A549 (cell line): ENCODE measurements around the gene PIK3CD. TPM values are rescaled to one million over a fixed set of nuclear protein-coding genes. Genes with fewer than 3 reads are reported as not detected.

Experiments
- ATAC-seq, 2 experiments: fragments of 200-7000 bp in 1 of 2; fragments of >200 bp in 1 of 2; cut with Nextera tagmentation in 1 of 2; cut with Tn5 transposase in 1 of 2; 3 replicates each; pipeline versions ENCODE4 v1.8.0 to v1.9.1; 2018 to 2020; ENCODE audit warnings: mild to moderate bottlenecking in 1 of 2, moderate library complexity in 1 of 2
- CTCF ChIA-PET: fragments of 300-600 bp; sonication (Branson Sonifier 250); formaldehyde crosslinking; extraction: SDS; loops from one replicate; lab custom pipeline; 2021; ENCODE audit warnings: antibody characterized with exemption, inconsistent platforms; lab: Yijun Ruan, JAX
- POLR2A ChIA-PET: fragments of 350-600 bp; formaldehyde crosslinking; extraction: SDS; loops from one replicate; lab custom pipeline; 2021; ENCODE audit warnings: antibody characterized with exemption, inconsistent platforms; lab: Yijun Ruan, JAX
- DNase-seq, 2 experiments: peaks; one replicate each; pipeline versions ENCODE4 v3.0.0 to v3.0.0-alpha.2; 2011 to 2016; ENCODE audit warnings: low read depth in 1 of 2, low spot score in 1 of 2
- FAIRE-seq: peaks from 2 replicates; lab custom pipeline; 2011; peaks lifted over from hg19 to GRCh38; lab: Jason Lieb, UNC
- H3K27ac ChIP-seq, 2 experiments: fragments of >200 bp; sonication (Bioruptor Twin); formaldehyde crosslinking; 3 replicates each; pipeline ENCODE4 v1.5.1; 2016 to 2017
- H3K4me1 ChIP-seq: fragments of >200 bp; sonication (Bioruptor Twin); formaldehyde crosslinking; 3 replicates; pipeline ENCODE4 v1.6.1; 2016
- H3K4me2 ChIP-seq: fragments of >200 bp; sonication (Bioruptor Twin); formaldehyde crosslinking; 3 replicates; pipeline ENCODE4 v1.6.1; 2016
- H3K4me3 ChIP-seq: fragments of >200 bp; sonication (Bioruptor Twin); formaldehyde crosslinking; 3 replicates; pipeline ENCODE4 v1.5.1; 2016
- H3K9me3 ChIP-seq: fragments of >200 bp; sonication (Bioruptor Twin); formaldehyde crosslinking; 3 replicates; pipeline ENCODE4 v1.6.1; 2016
- BHLHE40 ChIP-seq: IDR thresholded peaks from 2 replicates; pipeline ENCODE4 v1.6.1; 2012; ENCODE audit warnings: low read depth, low read length, inconsistent platforms
- CBX8 ChIP-seq: fragments of 200-600 bp; sonication (generic); IDR thresholded peaks from 2 replicates; pipeline ENCODE4 v1.6.1; 2016
- CEBPB ChIP-seq, 2 experiments: fragments of >200 bp in 1 of 2; sonication (Bioruptor Twin) in 1 of 2; formaldehyde crosslinking in 1 of 2; IDR thresholded peaks; 2 replicates each; pipeline ENCODE4 v1.6.1; 2012 to 2016
- EHMT2 ChIP-seq: fragments of 200-600 bp; sonication (generic); IDR thresholded peaks from 2 replicates; pipeline ENCODE4 v1.6.1; 2016; ENCODE audit warnings: antibody characterized with exemption, low read depth, mild to moderate bottlenecking, moderate library complexity
- EP300 ChIP-seq, 2 experiments: fragments of >200 bp; sonication (Bioruptor Twin); formaldehyde crosslinking; IDR thresholded peaks; 2 replicates in 1 of 2; 3 replicates in 1 of 2; pipeline ENCODE4 v1.6.1; 2016 to 2017
- FOSB ChIP-seq: fragments of 250-450 bp; sonication (Bioruptor Pico); IDR thresholded peaks from 2 replicates; pipeline ENCODE4 v1.5.0; 2020; ENCODE audit warnings: mild to moderate bottlenecking, moderate library complexity
- FOXS1 ChIP-seq: fragments of 250-450 bp; sonication (Bioruptor Pico); IDR thresholded peaks from 2 replicates; pipeline ENCODE4 v1.5.0; 2020; ENCODE audit warnings: mild to moderate bottlenecking, moderate library complexity
- GATA3 ChIP-seq: IDR thresholded peaks from 2 replicates; pipeline ENCODE4 v1.6.1; 2012; ENCODE audit warnings: borderline replicate concordance
- HOXA7 ChIP-seq: fragments of 250-450 bp; sonication (Bioruptor Pico); IDR thresholded peaks from 2 replicates; pipeline ENCODE4 v1.5.0; 2020; ENCODE audit warnings: mild to moderate bottlenecking, moderate library complexity
- JUNB ChIP-seq: fragments of >200 bp; sonication (Bioruptor Twin); formaldehyde crosslinking; IDR thresholded peaks from 2 replicates; pipeline ENCODE4 v1.6.1; 2016
- KDM5A ChIP-seq: fragments of 200-600 bp; sonication (generic); IDR thresholded peaks from 2 replicates; pipeline ENCODE4 v1.6.1; 2016; ENCODE audit warnings: antibody characterized with exemption, mild to moderate bottlenecking
- MAFK ChIP-seq: fragments of 450-650 bp; IDR thresholded peaks from 2 replicates; pipeline ENCODE4 v1.6.1; 2014; ENCODE audit not compliant: partially characterized antibody
- NPAS2 ChIP-seq: fragments of 250-450 bp; sonication (Bioruptor Pico); IDR thresholded peaks from 2 replicates; pipeline ENCODE4 v1.8.0; 2022; ENCODE audit warnings: mild to moderate bottlenecking, moderate library complexity, borderline replicate concordance
- NR3C1 ChIP-seq: fragments of >200 bp; sonication (Bioruptor Twin); formaldehyde crosslinking; IDR thresholded peaks from 3 replicates; pipeline ENCODE4 v1.6.1; 2017
- PHF8 ChIP-seq: fragments of 200-600 bp; sonication (generic); IDR thresholded peaks from 2 replicates; pipeline ENCODE4 v1.6.1; 2016; ENCODE audit warnings: low read depth, mild to moderate bottlenecking, antibody characterized with exemption, moderate library complexity, borderline replicate concordance
- POLR2AphosphoS2 ChIP-seq: conservative IDR thresholded peaks from 2 replicates; pipeline ENCODE4 v1.6.1; 2012; ENCODE audit warnings: low read length, improper control_type of control experiment, inconsistent platforms
- RAD21 ChIP-seq, 2 experiments: fragments of >200 bp in 1 of 2; sonication (Bioruptor Twin) in 1 of 2; formaldehyde crosslinking in 1 of 2; IDR thresholded peaks in 1 of 2; conservative IDR thresholded peaks in 1 of 2; 2 replicates in 1 of 2; 3 replicates in 1 of 2; pipeline ENCODE4 v1.6.1; 2012 to 2018; ENCODE audit warnings: inconsistent platforms in 1 of 2
- RCOR1 ChIP-seq: fragments of 150-350 bp; IDR thresholded peaks from 2 replicates; pipeline ENCODE4 v1.6.1; 2014; ENCODE audit warnings: antibody characterized with exemption, low read length, low read depth
- RFX5 ChIP-seq: fragments of 450-650 bp; IDR thresholded peaks from 2 replicates; pipeline ENCODE4 v1.7.1; 2014; ENCODE audit warnings: antibody characterized with exemption, mild to moderate bottlenecking, moderate library complexity
- RNF2 ChIP-seq: fragments of 200-600 bp; sonication (generic); IDR thresholded peaks from 2 replicates; pipeline ENCODE4 v1.6.1; 2016; ENCODE audit warnings: low read depth, mild to moderate bottlenecking, antibody characterized with exemption, moderate library complexity, borderline replicate concordance
- SREBF2 ChIP-seq: fragments of 450-650 bp; IDR thresholded peaks from 2 replicates; pipeline ENCODE4 v1.6.1; 2014; ENCODE audit warnings: mild to moderate bottlenecking, moderate library complexity
- ZC3H11A ChIP-seq: fragments of 450-650 bp; IDR thresholded peaks from 2 replicates; pipeline ENCODE4 v1.6.1; 2014; ENCODE audit warnings: antibody characterized with exemption, mild to moderate bottlenecking
- ZNF302 ChIP-seq: fragments of 250-450 bp; sonication (Bioruptor Pico); IDR thresholded peaks from 2 replicates; pipeline ENCODE4 v1.9.0; 2021; ENCODE audit warnings: inconsistent platforms, mild to moderate bottlenecking, moderate library complexity
- WGBS: methylation state at CpG from one replicate; pipeline ENCODE4 v1.1.6; 2017; ENCODE audit errors: missing lambda C conversion rate; 5-methylcytosine and 5-hydroxymethylcytosine counted together
- polyA plus RNA-seq, 4 experiments: library from polyadenylated mRNA; depleted of rRNA in 3 of 4; stranded (reverse); fragments of >200 nt; fragmentation: RNase III in 1 of 4; extraction: RNeasy Plus Mini Kit Qiagen cat#74134 plus additional on column Dnase treatment in 1 of 4; gene quantifications; 2 replicates in 3 of 4; 3 replicates in 1 of 4; pipeline ENCODE4 v1.2.3, GENCODE V29; 2011 to 2017
- TF ChIP-seq, protein P1 (sequence below): fragments of 250-450 bp; sonication (Bioruptor Pico); IDR thresholded peaks from 2 replicates; pipeline ENCODE4 v1.5.0; 2020; ENCODE audit warnings: low read depth, mild to moderate bottlenecking, moderate library complexity
- TF ChIP-seq, protein P2 (sequence below): fragments of >200 bp; sonication (Bioruptor Twin); formaldehyde crosslinking; IDR thresholded peaks from 2 replicates; pipeline ENCODE4 v1.6.1; 2016
- TF ChIP-seq, protein P3 (sequence below): fragments of >200 bp; sonication (Bioruptor Twin); formaldehyde crosslinking; IDR thresholded peaks from 3 replicates; pipeline ENCODE4 v1.5.1; 2016

Gene PIK3CD
- polyA plus RNA-seq, 2 of the 4 experiments (the other 2 are of a cell fraction) = 2.4 to 3.5 TPM

DNA sequence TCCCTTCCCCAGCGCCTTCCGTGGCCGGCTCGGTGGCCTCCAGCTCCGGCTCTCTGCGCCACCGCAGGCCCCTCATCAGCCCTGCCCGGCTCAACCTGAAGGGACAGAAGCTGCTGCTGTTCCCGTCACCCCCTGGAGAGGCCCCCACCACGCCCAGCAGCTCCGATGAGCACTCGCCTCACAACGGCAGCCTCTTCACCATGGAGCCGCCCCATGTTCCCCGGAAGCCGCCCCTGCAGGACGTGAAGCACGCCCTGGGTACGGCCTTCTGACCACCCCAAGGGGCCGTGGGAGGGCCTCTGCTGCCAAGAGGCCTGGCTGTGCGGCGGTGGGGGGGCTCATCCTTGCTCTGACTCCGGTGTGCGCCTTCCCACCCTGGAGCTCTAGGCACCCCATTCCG, 41.0 kb upstream of the PIK3CD start:
- Histone ChIP-seq H3K27ac (no peak overlapping the region), H3K9me3 (no peaks in the 10 kb centered on the region), H3K4me2 (no peak overlapping the region), H3K4me3 (no peak overlapping the region), H3K4me1 (no peaks in the 10 kb centered on the region)
- DNase-seq (no peak), ATAC-seq (no peak), FAIRE-seq (no peak)
- TF ChIP-seq NPAS2 (CRISPR knock-in tag) (no peak), RFX5 (no peak), RAD21 (conservative IDR thresholded peaks at IDR 0.05 in 1 of 2, IDR thresholded peaks at IDR 0.05 in 1 of 2) (no peak), EP300 (IDR thresholded peaks at IDR 0.05) (no peak), PHF8 (no peak)
- TF ChIP-seq, protein P1, sequence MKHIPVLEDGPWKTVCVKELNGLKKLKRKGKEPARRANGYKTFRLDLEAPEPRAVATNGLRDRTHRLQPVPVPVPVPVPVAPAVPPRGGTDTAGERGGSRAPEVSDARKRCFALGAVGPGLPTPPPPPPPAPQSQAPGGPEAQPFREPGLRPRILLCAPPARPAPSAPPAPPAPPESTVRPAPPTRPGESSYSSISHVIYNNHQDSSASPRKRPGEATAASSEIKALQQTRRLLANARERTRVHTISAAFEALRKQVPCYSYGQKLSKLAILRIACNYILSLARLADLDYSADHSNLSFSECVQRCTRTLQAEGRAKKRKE (CRISPR knock-in tag) = no peak
- POLR2A ChIA-PET = no interaction called here
- 94% methylated on average over 13 of the region's 25 CpGs for WGBS
- CTCF ChIA-PET = interaction anchor here (1.2 kb wide), 1 partner anchor 713 kb away, joined by 3 read pairs; no protein-coding TSS in a partner anchor

DNA sequence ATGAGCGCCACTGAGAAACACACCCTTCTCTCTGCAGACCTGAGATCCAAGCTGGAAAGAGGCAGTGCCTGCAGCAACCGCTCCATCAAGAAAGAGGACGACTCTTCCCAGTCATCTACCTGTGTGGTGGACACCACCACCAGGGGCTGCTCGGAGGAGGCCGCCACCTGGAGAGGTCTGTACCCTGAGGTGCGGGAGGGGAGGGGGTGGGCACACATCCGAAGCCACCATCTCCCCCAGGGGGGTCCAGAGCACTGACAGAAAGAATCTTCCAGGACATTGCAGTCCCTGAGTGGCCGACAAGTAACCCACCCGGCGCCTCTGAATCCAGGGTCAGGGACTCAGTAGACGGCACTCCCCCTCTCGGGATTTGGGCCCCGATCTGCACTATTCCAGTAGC, 39.8 kb upstream of the PIK3CD start:
- 98% methylated on average over 6 of the region's 13 CpGs for WGBS
- H3K27ac ChIP-seq = no peak overlapping the region
- TF ChIP-seq NR3C1 (no peak), RAD21 (conservative IDR thresholded peaks at IDR 0.05 in 1 of 2, IDR thresholded peaks at IDR 0.05 in 1 of 2) (no peak), CBX8 (no peak), KDM5A (no peak), FOXS1 (CRISPR knock-in tag) (no peak), ZC3H11A (no peak)
- TF ChIP-seq, all 56 proteins: peak for 0
- ChIA-PET POLR2A (no interaction called here), CTCF (no interaction called here)
- FAIRE-seq (no peak), ATAC-seq (no peak), DNase-seq (no peak)
- no peak overlapping the region for H3K4me3 ChIP-seq
- H3K4me1 ChIP-seq = no peaks in the 10 kb centered on the region
- H3K4me2 ChIP-seq = no peak overlapping the region
- H3K9me3 ChIP-seq = no peaks in the 10 kb centered on the region

DNA sequence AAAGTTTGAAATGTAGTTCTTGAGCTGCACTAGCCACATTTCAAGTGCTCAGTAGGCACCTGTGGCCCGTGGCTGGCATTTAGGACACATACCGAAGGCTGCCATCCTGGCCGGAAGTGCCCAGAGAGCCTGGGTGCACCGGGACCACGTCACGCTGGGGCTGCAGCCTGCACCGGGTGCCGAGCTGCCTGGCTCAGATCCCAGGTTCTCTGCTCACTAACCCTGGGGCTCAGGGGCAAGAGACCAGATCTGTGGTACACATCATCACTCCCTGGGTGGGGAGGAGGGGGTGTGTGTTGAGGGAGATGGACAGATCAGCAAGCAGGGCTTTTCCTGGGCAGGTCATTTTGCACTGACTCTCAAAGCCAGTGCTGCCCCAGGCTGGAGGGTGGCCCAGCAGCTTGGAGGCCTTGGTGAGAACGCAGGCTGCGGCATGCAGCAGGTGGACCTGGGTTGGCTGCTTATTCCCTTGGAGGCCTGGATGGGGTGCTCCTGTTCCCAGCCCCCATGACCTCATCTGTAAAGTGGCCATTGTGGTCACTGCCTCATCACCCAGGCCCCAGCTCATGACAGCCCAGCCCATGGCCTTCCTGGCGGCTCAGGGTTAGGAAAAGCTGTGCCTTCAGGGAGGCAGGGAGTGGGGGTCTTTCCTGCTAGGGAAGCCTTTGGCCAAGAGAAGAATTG, 39.2 kb upstream of the PIK3CD start:
- ChIA-PET CTCF (no interaction called here), POLR2A (no interaction called here)
- no peaks in the 10 kb centered on the region for H3K9me3 ChIP-seq
- no peaks in the 10 kb centered on the region for H3K4me1 ChIP-seq
- FAIRE-seq = no peak
- DNase-seq = no peak
- TF ChIP-seq EHMT2 = no peak
- TF ChIP-seq, all 56 proteins: peak for 0
- H3K4me3 ChIP-seq = no peak overlapping the region
- no peak overlapping the region for H3K27ac ChIP-seq
- no peak overlapping the region for H3K4me2 ChIP-seq
- no peak for ATAC-seq
- 97% methylated on average over 7 of the region's 11 CpGs for WGBS

DNA sequence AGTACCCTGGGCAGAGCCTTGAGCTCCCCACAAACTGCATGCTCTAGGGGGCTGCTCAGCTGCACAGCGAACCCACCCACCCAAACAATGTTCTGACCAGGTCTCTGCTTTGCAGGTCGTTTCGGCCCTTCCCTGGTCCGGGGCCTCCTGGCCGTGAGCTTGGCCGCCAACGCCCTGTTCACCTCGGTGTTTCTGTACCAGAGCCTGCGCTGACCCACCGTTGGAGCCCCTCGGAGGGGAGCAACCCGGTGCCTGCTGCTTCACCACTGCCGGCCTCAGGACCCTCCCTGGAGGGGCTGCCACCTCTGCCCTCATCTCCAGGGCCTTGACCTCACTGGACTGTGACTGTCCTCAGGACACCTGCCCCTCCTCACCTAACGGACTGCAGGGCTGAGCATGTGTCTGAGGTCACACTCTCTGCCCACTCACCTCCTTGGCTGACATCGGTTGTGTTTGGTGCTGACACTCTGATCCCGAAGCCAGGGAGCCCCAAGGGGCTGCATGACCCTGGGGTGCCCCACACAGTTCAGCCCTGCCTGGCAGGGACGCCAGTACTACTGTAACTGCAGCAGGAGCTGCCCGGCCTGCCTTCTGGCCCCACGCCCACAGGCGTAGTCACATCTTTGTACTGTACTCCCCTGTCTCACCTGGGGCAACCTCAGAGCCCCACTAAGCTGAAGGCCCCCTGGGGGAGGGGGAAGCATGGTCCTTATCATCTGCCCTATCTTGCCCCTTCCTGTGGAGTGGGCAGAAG, 38.5 kb upstream of the PIK3CD start:
- ATAC-seq = no peak
- Histone ChIP-seq H3K9me3 (no peaks in the 10 kb centered on the region), H3K4me2 (no peak overlapping the region), H3K4me3 (no peak overlapping the region), H3K4me1 (no peaks in the 10 kb centered on the region), H3K27ac (no peak overlapping the region)
- POLR2A ChIA-PET = no interaction called here
- DNase-seq = no peak
- FAIRE-seq = no peak
- WGBS = 84% methylated on average over 15 of the region's 20 CpGs
- CTCF ChIA-PET = interaction anchor here (0.6 kb wide), 1 partner anchor 25 kb away, joined by 3 read pairs; no protein-coding TSS in a partner anchor
- no peak for TF ChIP-seq ZNF302
- TF ChIP-seq GATA3 = no peak
- TF ChIP-seq HOXA7 (CRISPR knock-in tag) = no peak
- no peak for TF ChIP-seq KDM5A
- no peak for TF ChIP-seq RNF2
- TF ChIP-seq POLR2AphosphoS2 = no peak
- TF ChIP-seq SREBF2 = no peak
- TF ChIP-seq BHLHE40 = no peak
- TF ChIP-seq, protein P2, sequence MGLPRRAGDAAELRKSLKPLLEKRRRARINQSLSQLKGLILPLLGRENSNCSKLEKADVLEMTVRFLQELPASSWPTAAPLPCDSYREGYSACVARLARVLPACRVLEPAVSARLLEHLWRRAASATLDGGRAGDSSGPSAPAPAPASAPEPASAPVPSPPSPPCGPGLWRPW = no peak
- TF ChIP-seq JUNB = no peak
- no peak for TF ChIP-seq MAFK
- TF ChIP-seq, protein P1 (CRISPR knock-in tag) = no peak
- TF ChIP-seq FOSB (CRISPR knock-in tag) = no peak
- TF ChIP-seq PHF8 = no peak
- TF ChIP-seq, protein P3, sequence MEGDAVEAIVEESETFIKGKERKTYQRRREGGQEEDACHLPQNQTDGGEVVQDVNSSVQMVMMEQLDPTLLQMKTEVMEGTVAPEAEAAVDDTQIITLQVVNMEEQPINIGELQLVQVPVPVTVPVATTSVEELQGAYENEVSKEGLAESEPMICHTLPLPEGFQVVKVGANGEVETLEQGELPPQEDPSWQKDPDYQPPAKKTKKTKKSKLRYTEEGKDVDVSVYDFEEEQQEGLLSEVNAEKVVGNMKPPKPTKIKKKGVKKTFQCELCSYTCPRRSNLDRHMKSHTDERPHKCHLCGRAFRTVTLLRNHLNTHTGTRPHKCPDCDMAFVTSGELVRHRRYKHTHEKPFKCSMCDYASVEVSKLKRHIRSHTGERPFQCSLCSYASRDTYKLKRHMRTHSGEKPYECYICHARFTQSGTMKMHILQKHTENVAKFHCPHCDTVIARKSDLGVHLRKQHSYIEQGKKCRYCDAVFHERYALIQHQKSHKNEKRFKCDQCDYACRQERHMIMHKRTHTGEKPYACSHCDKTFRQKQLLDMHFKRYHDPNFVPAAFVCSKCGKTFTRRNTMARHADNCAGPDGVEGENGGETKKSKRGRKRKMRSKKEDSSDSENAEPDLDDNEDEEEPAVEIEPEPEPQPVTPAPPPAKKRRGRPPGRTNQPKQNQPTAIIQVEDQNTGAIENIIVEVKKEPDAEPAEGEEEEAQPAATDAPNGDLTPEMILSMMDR = no peak
- TF ChIP-seq RCOR1 = no peak
- no peak for TF ChIP-seq CEBPB (IDR thresholded peaks at IDR 0.05)
